WTC11 (cell line): Measurements from ENCODE around the gene TRIM65. TPM values are rescaled to one million over a fixed set of nuclear protein-coding genes. Genes with fewer than 3 reads are reported as not detected.
A peak's percentile ranks its signal among the peaks of the same experiment; 100 is the strongest.

Experiments
- ARID4B ChIP-seq: sonication (generic); formaldehyde crosslinking; IDR thresholded peaks from 2 replicates; pipeline ENCODE4 v1.8.0; 2023; ENCODE audit warnings: missing genetic modification reagents, mild to moderate bottlenecking, borderline replicate concordance
- CBFB ChIP-seq: sonication (generic); formaldehyde crosslinking; IDR thresholded peaks from 2 replicates; pipeline ENCODE4 v1.8.1; 2022; ENCODE audit warnings: mild to moderate bottlenecking, low read depth, missing genetic modification reagents
- CDX4 ChIP-seq: fragments of 250-450 bp; sonication (Bioruptor Pico); IDR thresholded peaks from 2 replicates; pipeline ENCODE4 v1.9.0; 2021; ENCODE audit warnings: moderate library complexity, mild to moderate bottlenecking, inconsistent platforms, borderline replicate concordance
- CTCF ChIP-seq: fragments of 200-600 bp; IDR thresholded peaks from 2 replicates; pipeline ENCODE4 v1.8.0; 2022; ENCODE audit warnings: antibody characterized with exemption
- E2F1 ChIP-seq: sonication (generic); formaldehyde crosslinking; IDR thresholded peaks from 2 replicates; pipeline ENCODE4 v1.8.0; 2022; ENCODE audit warnings: mild to moderate bottlenecking, missing genetic modification reagents
- FOXJ3 ChIP-seq: sonication (generic); formaldehyde crosslinking; IDR thresholded peaks from 2 replicates; pipeline ENCODE4 v1.9.0; 2021; ENCODE audit warnings: missing genetic modification reagents, mild to moderate bottlenecking, borderline replicate concordance
- FOXP1 ChIP-seq: sonication (generic); formaldehyde crosslinking; IDR thresholded peaks from 2 replicates; pipeline ENCODE4 v1.8.0; 2022; ENCODE audit warnings: missing genetic modification reagents, mild to moderate bottlenecking, moderate library complexity, borderline replicate concordance
- GABPB1 ChIP-seq: sonication (generic); formaldehyde crosslinking; IDR thresholded peaks from 2 replicates; pipeline ENCODE4 v1.8.1; 2023; ENCODE audit warnings: mild to moderate bottlenecking, missing genetic modification reagents
- HMGXB4 ChIP-seq: sonication (generic); formaldehyde crosslinking; IDR thresholded peaks from 2 replicates; pipeline ENCODE4 v1.8.1; 2023; ENCODE audit warnings: mild to moderate bottlenecking, moderate library complexity, missing genetic modification reagents
- MXD4 ChIP-seq: fragments of 250-450 bp; sonication (Bioruptor Pico); IDR thresholded peaks from 2 replicates; pipeline ENCODE4 v1.8.0; 2021; ENCODE audit warnings: mild to moderate bottlenecking, moderate library complexity, borderline replicate concordance
- NFYB ChIP-seq: sonication (generic); formaldehyde crosslinking; conservative IDR thresholded peaks from 2 replicates; pipeline ENCODE4 v1.8.0; 2022; ENCODE audit warnings: low read depth, missing genetic modification reagents
- NR2C2 ChIP-seq: sonication (generic); formaldehyde crosslinking; IDR thresholded peaks from 2 replicates; pipeline ENCODE4 v1.8.0; 2022; ENCODE audit warnings: mild to moderate bottlenecking, missing genetic modification reagents
- RELA ChIP-seq: sonication (generic); formaldehyde crosslinking; IDR thresholded peaks from 2 replicates; pipeline ENCODE4 v1.8.1; 2022; ENCODE audit warnings: missing genetic modification reagents, mild to moderate bottlenecking, borderline replicate concordance
- SMAD3 ChIP-seq: sonication (generic); formaldehyde crosslinking; IDR thresholded peaks from 2 replicates; pipeline ENCODE4 v1.8.0; 2022; ENCODE audit warnings: missing genetic modification reagents, mild to moderate bottlenecking, borderline replicate concordance
- STAT6 ChIP-seq: sonication (generic); formaldehyde crosslinking; conservative IDR thresholded peaks from 2 replicates; pipeline ENCODE4 v1.8.1; 2023; ENCODE audit warnings: mild to moderate bottlenecking, low read depth, missing genetic modification reagents, moderate library complexity
- TCF7 ChIP-seq: sonication (generic); formaldehyde crosslinking; IDR thresholded peaks from 2 replicates; pipeline ENCODE4 v1.8.0; 2022; ENCODE audit warnings: mild to moderate bottlenecking, low read depth, missing genetic modification reagents, moderate library complexity
- USF1 ChIP-seq: sonication (generic); formaldehyde crosslinking; IDR thresholded peaks from 2 replicates; pipeline ENCODE4 v1.8.0; 2022; ENCODE audit warnings: mild to moderate bottlenecking, missing genetic modification reagents
- ZNF232 ChIP-seq: sonication (generic); formaldehyde crosslinking; IDR thresholded peaks from 2 replicates; pipeline ENCODE4 v1.8.0; 2022; ENCODE audit warnings: mild to moderate bottlenecking, missing genetic modification reagents
- ZNF263 ChIP-seq: sonication (generic); formaldehyde crosslinking; IDR thresholded peaks from 2 replicates; pipeline ENCODE4 v1.8.1; 2022; ENCODE audit warnings: low read depth, mild to moderate bottlenecking, moderate library complexity, missing genetic modification reagents
- ZNF317 ChIP-seq: sonication (generic); formaldehyde crosslinking; IDR thresholded peaks from 2 replicates; pipeline ENCODE4 v1.8.1; 2023; ENCODE audit warnings: low read depth, mild to moderate bottlenecking, moderate library complexity, missing genetic modification reagents, borderline replicate concordance
- ZNF396 ChIP-seq: fragments of 250-450 bp; sonication (Bioruptor Pico); IDR thresholded peaks from 2 replicates; pipeline ENCODE4 v1.8.0; 2021; ENCODE audit warnings: mild to moderate bottlenecking, moderate library complexity, borderline replicate concordance
- ZNF425 ChIP-seq: fragments of 250-450 bp; sonication (Bioruptor Pico); conservative IDR thresholded peaks from 2 replicates; pipeline ENCODE4 v1.9.0; 2021; ENCODE audit warnings: mild to moderate bottlenecking
- total RNA-seq: library from RNA; stranded (reverse); gene quantifications from 3 replicates; pipeline ENCODE4 v1.2.3, GENCODE V29; 2021

TRIM65 gene
- total RNA-seq, 1 experiment from 2014 or later = 56.4 TPM

GRCh38 chr17:75845058-75845711, 51.6 kb downstream of the TRIM65 start (continued):
- TF ChIP-seq ARID4B (CRISPR knock-in tag) (no peak), NFYB (CRISPR knock-in tag) (no peak), MXD4 (no peak), HMGXB4 (0 out of 2 replicates have a peak, but pooled peaks have one; percentile 33), ZNF263 (CRISPR knock-in tag) (peak; percentile 97), STAT6 (no peak), ZNF232 (CRISPR knock-in tag) (no peak), FOXP1 (peak; percentile 21; the same call in 1 of the 2 replicates), NR2C2 (CRISPR knock-in tag) (no peak), CTCF (peak; percentile 82), GABPB1 (CRISPR knock-in tag) (peak; percentile 57; the same call in 1 of the 2 replicates), E2F1 (CRISPR knock-in tag) (no peak), CBFB (CRISPR knock-in tag) (no peak), ZNF396 (CRISPR knock-in tag) (no peak), TCF7 (CRISPR knock-in tag) (no peak), SMAD3 (no peak), FOXJ3 (no peak), RELA (CRISPR knock-in tag) (no peak), USF1 (CRISPR knock-in tag) (peak; percentile 62), CDX4 (no peak), ZNF317 (CRISPR knock-in tag) (no peak), ZNF425 (CRISPR knock-in tag) (no peak)
